Fibroblast of the aortic adventitia (primary cell): Measurements from ENCODE around the gene CNOT8. TPM values are rescaled to one million over a fixed set of nuclear protein-coding genes. Genes with fewer than 3 reads are reported as not detected.
"Not testable (repeated sequence)": the region's sequence is repeated elsewhere in the genome, so short reads cannot be mapped to it uniquely, and the experiment has no call there.

Experiments used
- DNase-seq: peaks from one replicate; pipeline ENCODE4 v3.0.0-alpha.2; 2010; ENCODE audit warnings: low read depth
- H3K4me3 ChIP-seq: 2 replicates; pipeline ENCODE4 v1.5.1; 2011; ENCODE audit warnings: low read depth, mild to moderate bottlenecking, control low read depth, low read length, moderate library complexity
- small RNA-seq: library from RNA; depleted of rRNA; stranded (forward); fragments of <200 nt; gene quantifications from one replicate; pipeline ENCODE3, GENCODE V24; 2012
- total RNA-seq: library from RNA; depleted of rRNA; stranded (reverse); fragments of >200 nt; gene quantifications from 2 replicates; pipeline ENCODE4 v1.2.3, GENCODE V29; 2012; ENCODE audit warnings: low replicate concordance
- TF ChIP-seq, protein P1 (sequence below): IDR thresholded peaks from 2 replicates; pipeline ENCODE4 v1.5.1; 2011; ENCODE audit warnings: mild to moderate bottlenecking, low read length, control low read depth, inconsistent platforms; ENCODE audit not compliant: insufficient read depth

Gene CNOT8
- total RNA-seq, 1 donor = 38.8 TPM

DNA sequence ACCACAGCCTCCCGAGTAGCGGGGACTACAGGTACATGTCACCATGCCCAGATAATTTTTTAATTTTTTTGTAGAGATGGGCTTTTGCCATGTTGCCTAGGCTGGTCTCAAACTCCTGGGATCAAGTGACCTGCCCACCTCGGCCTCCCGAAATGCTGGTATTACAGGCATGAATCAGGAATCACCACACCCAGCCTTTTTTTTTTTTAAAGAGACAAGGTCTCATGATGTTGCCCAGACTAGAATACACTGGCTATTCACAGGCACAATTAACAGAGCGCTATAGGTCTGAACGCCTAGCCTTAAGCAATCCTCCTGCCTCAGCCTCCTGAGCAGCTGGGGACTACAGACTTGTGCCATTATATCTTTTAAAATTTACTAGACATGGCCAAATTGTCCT lies 43.5 kb downstream of the CNOT8 start:
- TF ChIP-seq, protein P1, sequence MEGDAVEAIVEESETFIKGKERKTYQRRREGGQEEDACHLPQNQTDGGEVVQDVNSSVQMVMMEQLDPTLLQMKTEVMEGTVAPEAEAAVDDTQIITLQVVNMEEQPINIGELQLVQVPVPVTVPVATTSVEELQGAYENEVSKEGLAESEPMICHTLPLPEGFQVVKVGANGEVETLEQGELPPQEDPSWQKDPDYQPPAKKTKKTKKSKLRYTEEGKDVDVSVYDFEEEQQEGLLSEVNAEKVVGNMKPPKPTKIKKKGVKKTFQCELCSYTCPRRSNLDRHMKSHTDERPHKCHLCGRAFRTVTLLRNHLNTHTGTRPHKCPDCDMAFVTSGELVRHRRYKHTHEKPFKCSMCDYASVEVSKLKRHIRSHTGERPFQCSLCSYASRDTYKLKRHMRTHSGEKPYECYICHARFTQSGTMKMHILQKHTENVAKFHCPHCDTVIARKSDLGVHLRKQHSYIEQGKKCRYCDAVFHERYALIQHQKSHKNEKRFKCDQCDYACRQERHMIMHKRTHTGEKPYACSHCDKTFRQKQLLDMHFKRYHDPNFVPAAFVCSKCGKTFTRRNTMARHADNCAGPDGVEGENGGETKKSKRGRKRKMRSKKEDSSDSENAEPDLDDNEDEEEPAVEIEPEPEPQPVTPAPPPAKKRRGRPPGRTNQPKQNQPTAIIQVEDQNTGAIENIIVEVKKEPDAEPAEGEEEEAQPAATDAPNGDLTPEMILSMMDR = no peak
- no peak for DNase-seq
- no peak overlapping the region for H3K4me3 ChIP-seq

DNA sequence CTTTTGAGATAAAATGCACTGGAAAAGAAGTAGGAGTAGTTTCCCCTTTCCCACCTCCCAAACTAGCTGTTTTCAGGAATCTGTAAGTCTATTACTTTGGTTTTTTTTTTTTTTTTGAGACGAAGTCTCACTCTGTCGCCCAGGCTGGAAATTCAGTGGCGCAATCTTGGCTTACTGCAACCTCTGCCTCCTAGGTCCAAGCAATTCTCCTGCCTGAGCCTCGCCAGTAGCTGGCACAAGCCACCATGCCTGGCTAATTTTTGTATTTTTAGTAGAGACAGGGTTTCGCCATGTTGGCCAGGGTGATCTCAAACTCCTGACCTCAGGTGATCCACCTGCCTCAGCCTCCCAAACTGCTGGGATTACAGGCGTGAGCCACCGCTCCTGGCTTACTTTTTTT lies 47.2 kb downstream of the CNOT8 start:
- DNase-seq = not testable (repeated sequence)

GRCh38 chr5:154916874-154917273 lies 58.4 kb downstream of the CNOT8 start:
- TF ChIP-seq, protein P1 = no peak
- no peak overlapping the region for H3K4me3 ChIP-seq

More for the DNA sequence above, 47.2 kb downstream of the CNOT8 start:
- not testable (repeated sequence) for H3K4me3 ChIP-seq

DNA sequence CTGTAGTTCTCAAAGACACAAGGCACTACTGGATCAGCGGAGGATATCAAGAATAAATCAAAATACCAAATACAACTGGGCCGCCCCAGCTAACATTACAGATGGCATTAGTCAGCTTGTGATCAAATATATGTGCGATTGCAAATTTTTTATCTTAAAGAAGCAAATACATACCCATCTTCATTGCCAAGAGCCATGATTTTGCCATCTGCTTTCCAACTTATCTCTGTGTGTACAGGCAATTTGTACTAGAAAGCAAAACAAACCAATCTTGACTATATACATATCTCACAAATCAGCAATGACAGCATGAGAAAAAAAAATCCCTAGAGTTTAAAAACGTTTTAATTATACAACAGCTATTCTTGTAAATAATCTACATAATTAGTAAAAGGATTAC lies 59.3 kb downstream of the CNOT8 start:
- no peak for DNase-seq
- TF ChIP-seq, protein P1 = no peak
- H3K4me3 ChIP-seq = no peak overlapping the region

More at GRCh38 chr5:154916874-154917273, 58.4 kb downstream of the CNOT8 start:
- DNase-seq = no peak

DNA sequence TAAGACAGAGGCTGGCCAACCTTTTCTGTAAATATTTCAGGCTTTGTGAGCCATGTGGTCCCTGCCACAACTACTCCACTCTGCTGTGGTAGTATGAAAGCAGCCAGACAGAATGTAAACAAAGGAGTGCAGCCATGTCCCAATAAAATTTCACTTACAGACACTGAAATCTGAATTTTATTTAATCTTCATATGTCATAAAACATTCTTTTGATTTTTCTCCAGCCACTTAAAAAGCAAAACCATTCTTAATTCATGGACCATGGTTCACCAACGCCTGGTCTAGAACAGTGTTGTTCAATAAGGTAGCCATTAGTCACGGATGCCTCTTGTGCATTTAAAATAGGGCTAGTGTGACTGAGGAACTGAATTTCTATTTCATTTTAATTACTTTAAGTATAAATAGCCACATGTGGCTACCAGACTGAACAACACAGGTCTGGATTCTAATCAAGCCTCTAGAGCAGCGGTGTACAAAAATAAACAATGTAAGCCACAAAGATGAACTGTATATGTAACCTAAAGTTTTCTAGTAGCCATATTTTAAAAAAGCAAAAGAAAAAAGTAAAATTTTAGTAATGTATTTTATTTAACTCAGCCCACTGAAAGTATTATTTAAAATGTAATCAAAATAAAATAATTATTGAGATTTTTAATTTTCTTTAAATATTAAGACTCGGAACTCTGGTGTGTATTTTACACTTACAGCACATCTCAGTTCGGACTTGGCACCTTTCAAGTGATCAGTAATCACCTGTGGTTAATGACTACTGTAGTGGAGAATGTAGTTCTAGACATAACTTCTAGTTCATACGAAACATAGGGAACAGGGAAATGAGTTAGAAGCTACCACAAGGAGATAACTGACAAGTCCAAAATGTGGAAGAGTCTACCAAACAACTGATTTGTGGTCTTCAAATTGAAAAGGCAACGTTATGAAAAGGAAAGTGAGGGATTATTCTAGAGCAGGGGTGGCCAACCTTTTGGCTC lies 65.3 kb downstream of the CNOT8 start:
- TF ChIP-seq, protein P1 = no peak
- DNase-seq = no peak
- no peak overlapping the region for H3K4me3 ChIP-seq

Small RNA genes within 50 kb of the gene (small RNA-seq; reads per million reads assigned to genes)
- gene MIR378H = not detected

Other genes with a start within 250 kb of the CNOT8 start
- 66.8 and 114 TPM in 2 replicates for gene LARP1, start 103.2 kb upstream of the CNOT8 start, total RNA-seq
- 9.8 and 17.4 TPM in 2 replicates for gene FAXDC2, start 8.0 kb upstream of the CNOT8 start, total RNA-seq
- 18.2 and 28.1 TPM in 2 replicates for gene GEMIN5, start 79.6 kb downstream of the CNOT8 start, total RNA-seq
- 4.6 and 21.5 TPM in 2 replicates for gene MRPL22, start 82.4 kb downstream of the CNOT8 start, total RNA-seq
- gene KIF4B, start 155.1 kb downstream of the CNOT8 start, total RNA-seq = not detected in 2 replicates